Left colon (tissue), 2 donors: ENCODE results near the gene TMEM158. TPM values are rescaled to one million over a fixed set of nuclear protein-coding genes. Genes with fewer than 3 reads are reported as not detected.
A peak's percentile ranks its signal among the peaks of the same experiment; 100 is the strongest.

ENCODE experiments used
- ATAC-seq: fragments of 200-7000 bp; cut with Tn5 transposase; one replicate; pipeline ENCODE4 v1.9.1; 2020; ENCODE audit warnings: mild to moderate bottlenecking, moderate library complexity
- DNase-seq, 2 donors: peaks; one replicate each; pipeline ENCODE4 v3.0.0-alpha.2; 2020
- intact Hi-C, 2 donors: fragments of 100-400 bp; cut with DNase I in 1 of 2; cut with micrococcal nuclease in 1 of 2; formaldehyde crosslinking; loops; one replicate each; pipeline versions ENCODE4 v1.11.2 to v1.14.0; 2022; cut with DNase I, micrococcal nuclease
- long read RNA-seq: library from polyadenylated mRNA; unstranded; transcript quantifications from one replicate; pipeline ENCODE4 v2.0.0, GENCODE V29; 2021
- total RNA-seq, 2 donors: library from RNA; stranded (reverse); fragmentation: NEBNext Ultra II Directional; extraction: Animal tissue kit (Norgen Biotek cat#: 25700); gene quantifications; one replicate each; pipeline ENCODE4 v1.2.1, GENCODE V29; 2021
- donor health status: DM: no; HTN: no; CAD: no.
- donor health status: DM: yes; HTN: yes; CAD: no.

Gene TMEM158
- total RNA-seq = 10 to 100 TPM in 1 of 2 donors, 1 to 10 TPM in 1; 2.2 to 10.0 TPM
- long read RNA-seq, transcript TMEM158-201 (1 exons, 1,813 nt) = major isoform, 8 of 8 reads
- long read RNA-seq, partial matches to known transcripts = 0 of 8 reads
- long read RNA-seq, other reads (novel, unspliced or antisense) = 0 of 8 reads

DNA sequence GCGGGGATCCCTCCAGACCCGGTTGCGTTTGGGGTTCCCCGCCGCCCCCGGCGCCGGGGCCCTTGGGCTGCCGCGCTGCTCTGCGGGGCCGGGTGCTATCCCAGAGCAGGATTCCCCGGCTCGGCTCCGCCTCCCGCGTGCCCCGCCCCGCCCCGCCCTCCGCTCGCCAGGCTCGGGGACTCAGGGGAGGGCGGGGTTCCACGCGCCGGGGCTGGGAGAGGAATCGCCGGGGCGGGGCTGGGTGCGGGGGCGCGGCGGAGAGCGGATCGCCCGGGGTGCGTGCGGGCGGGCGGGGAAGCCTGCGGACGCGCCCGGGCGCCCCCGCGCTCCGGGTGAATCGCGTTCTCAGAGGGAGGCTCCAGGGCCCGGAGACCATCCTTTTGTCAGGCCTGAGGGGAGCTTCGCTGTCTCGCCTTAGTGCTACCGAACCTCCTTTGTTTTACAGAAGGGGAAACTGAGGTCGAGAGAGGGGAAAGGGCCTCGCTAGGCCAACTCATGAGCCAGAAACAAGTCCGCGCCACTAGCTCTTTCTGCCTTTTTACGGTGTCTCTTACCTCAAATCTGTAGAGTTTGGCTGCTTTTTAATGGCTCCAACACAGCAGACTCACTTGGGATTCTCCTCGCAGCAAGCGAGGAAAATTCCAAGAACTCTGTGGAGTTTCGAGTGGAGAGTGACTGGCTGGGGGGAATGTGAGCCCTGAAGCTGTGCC, at the start of gene TMEM158:
Gene TMEM158, minus strand, starts transcription at position 82 of the 710 bp plus-strand sequence. CDS start 260 bp downstream, outside the sequence.
- DNase-seq (peak; percentile 82 to 88), ATAC-seq (peak; percentile 95)
- intact Hi-C loops = loop anchor here in 1 of 2 donors (10.0 kb wide), 1 partner anchor 182 kb away; no protein-coding TSS in a partner anchor

DNA sequence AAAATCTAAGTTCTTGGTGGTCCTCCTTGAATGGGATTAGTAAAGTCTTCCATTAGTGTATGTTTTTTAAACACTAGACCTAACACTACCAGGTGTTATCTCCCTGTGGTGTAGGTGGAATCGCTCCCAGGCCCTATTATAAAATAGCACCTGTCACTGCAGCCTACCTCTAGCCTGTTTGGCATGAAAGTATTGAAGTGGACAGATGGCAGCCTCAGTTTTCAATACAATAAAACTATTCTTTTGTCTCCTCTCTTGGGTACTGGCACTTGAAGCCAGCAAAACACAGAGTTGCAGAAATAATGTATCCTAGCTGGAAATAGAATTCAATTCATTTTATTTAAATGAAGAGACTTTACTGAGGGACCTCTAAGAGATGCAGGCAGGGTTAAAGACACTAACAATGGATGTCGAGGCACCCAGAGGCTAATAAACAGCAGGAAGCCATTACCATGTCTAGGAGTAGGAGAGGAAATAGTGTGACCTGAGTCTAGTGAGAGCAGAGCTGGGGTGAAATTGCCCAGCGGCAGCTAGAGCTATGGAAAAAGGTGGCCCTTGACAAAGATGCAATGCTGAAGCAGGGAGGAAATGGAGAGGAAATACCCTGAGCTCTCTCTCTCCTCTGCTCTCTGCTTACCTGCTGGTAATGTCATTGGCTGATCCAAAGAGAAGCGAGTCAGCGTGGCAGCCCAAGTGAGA, 49.1 kb upstream of the TMEM158 start:
- ATAC-seq = no peak

DNA sequence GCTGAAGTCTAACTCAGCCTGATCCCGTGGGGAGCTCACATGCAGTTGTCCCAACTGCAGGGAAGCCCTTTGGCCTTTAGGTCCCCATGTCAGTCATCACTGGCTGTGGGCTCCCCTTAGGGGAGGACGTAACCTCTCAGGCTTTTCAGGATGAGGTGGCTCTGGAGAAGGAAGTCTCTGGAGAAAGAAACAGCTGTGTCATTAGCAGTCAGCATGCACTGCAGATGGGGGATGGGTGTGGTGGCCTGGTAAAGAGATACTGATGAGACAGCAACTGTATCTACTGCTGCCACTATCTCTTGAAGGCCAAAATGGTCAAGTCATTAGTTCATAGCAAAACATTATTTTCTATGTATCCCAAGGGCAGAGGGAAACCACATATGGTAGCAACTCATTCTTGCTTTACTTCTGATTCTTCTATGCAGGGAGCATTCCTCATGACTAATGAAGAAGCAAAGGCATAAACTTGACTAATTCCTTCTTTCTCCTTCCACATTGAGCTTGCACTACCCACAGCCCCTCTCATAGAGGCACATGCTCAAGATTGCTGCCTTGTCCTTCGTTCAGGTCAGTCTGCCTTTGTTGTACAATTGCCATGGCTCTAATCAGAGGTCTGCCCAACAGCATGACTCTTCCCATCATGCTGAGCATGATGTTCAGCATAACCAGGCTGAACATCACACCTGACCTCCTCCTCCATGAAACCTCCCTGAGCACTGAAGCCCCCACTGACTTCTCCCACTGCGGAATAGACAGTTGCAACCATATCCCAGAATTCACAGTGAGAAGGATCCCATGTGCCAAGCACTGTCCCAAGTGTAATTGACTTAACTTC, 47.8 kb upstream of the TMEM158 start:
- ATAC-seq (no peak), DNase-seq (peak in 1 of 2 donors; percentile 7)
- intact Hi-C loops = no loop called here

More for the DNA sequence above, 49.1 kb upstream of the TMEM158 start:
- intact Hi-C loops = no loop called here
- no peak for DNase-seq

DNA sequence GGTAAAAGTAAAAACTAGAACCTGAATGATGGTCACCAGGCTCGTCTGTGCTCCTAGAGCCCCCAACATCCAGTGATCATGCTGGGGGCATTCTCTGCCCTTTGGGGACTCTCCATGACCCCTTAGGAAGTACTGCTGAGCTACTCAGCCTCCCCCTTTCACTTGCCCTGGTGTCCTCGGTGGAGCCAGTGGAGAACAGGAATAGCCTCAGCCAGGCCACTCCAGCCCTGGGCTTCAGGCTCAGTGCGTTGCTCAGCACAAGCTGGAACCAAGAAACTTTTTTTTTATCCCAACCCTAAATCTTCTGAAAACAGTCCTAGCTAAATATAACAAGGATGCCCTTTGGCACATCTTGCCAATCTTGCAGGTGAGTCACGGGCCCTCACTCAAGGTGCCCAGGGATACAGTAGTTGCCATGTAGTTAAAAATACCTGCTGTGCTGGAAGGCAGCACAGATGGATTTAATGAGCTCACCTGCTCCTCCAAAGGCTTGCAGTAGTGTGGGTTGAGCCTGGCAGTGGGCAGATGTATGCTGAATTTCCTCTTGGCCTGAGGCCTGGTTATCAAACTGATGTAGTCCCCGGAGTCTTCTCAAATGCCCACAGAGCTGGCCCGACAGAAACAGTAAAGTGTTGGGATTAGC, 46.9 kb upstream of the TMEM158 start:
- intact Hi-C loops = no loop called here
- DNase-seq (no peak), ATAC-seq (no peak)

DNA sequence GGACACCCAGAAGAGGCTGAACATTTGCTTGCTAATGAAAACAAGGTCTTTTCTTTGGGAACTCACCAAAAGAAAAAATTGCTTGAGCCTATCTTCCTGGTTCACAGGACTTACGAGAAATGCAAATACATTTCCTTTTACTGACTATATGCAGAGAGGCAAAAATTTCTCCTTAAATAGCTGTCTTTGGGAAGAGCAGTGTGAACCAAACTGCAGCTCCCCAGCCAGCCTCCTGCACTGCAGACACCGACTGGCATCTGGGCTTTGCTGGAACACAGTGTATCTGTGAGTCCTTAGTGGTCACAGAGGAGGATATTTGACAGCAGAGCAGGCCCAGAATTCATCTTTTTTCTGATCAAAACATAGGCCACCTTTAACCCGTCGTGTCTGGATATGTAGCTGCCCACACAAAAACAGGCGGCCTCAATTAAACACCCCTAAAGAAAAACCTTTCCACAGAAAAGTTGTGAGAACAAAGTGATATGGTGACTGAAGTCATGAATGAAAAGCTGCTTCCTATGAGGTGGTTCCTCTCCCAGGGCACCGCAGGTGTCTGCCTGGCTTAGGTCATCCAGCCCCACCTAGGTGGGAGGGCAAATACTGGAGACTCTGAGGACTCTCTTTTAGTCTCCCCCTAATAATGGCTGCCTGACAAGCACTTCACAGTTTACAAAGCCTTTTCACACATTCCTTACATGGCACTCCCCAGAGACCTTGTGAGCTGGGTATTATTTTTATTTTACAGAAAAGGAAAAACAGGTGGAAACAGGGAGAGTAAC, 46.1 kb upstream of the TMEM158 start:
- no peak for DNase-seq
- intact Hi-C loops = no loop called here
- no peak for ATAC-seq

DNA sequence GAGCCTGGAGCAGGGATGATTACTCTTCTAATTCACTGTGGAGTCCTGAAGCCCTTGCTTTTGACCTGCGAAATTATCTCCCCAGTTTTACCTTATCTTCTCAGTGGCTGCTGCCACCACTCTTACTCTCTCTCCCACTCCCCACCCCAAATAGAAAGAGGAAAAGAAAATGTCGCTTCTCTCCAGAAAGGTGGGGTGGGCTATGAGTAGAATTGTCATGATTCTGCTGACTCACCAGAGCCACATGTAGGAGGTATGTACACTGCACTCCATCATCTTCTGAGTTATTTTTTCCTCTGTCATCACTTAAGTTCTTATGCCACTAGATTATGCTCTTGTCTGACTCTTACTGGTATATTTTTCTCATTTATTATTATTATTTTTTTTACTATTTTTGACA, 43.9 kb upstream of the TMEM158 start:
- DNase-seq (no peak), ATAC-seq (no peak)
- intact Hi-C loops = no loop called here

DNA sequence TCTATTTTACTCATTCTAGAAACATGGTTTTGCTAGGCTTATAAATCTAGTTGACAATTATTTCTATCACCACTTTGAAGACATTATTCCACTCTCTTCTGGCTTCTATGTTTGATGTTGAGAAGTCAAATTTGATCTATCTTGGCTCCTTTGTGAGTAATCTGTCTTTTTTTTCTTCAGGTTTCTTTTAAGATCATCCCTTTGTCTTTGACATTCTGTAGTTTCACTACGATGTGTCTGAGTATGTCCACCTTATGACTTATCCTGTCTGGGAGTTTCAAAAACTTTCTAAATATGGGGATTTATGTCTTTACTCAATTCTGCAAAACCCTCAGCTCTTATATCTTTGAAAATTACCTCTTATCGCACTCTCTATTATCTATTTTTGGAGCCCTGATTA, 41.0 kb upstream of the TMEM158 start:
- intact Hi-C loops = no loop called here
- DNase-seq = no peak
- no peak for ATAC-seq

DNA sequence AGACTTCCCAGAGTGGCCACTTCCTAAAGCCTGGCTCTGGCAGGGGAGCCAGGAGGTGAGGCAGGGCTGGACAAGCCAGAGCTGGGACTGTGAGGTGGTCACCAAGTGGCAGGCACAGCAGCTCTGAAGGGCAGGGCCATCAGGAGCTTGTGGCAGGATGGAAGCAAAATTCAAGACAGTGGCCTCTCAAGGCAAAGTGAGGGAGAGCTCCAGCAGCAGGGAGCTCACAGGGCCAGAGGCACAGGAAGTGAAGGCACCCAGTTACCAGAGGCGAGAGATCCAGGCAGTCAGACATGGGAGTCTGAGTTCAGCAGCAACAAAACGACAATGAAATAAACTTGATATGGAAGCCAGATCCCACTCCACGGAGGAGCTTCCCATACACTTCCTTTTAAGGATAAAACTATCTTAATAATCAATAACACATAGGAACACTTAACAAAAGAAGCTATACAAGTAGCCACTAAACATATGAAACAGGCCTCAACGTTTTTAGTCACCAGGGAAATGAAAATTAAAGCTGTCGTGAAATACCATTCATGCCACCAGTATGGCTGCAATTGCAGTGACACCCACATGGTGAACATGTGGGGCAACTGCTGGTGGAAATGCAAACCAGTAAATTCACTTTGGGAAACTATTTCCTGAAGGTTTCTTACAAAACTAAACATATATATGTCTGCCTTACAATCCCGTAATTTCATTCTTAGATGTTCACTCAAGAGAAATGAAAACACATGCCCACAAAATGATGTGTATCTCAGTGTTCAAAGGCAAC, 35.4 kb upstream of the TMEM158 start:
- no peak for DNase-seq
- intact Hi-C loops = no loop called here
- no peak for ATAC-seq

DNA sequence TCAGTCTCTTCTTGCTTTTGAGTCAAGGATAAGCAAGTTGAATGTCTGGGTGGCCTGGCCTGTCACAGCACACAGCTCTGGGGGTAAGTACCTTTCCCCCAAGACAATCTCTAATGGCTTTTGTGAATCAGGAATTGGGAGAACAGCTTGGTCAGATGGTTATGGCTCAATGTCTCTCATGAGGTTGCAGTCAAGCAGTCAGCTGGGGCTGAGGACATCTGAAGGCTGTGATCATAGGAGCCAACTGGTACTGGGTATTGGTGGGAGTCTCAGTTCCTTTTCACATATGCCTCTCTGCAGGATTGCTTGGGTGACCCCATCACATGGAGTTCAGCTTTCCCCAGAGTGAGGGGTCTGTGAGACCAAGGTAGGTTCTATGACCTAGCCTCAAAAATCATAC, 33.0 kb upstream of the TMEM158 start:
- intact Hi-C loops = no loop called here

DNA sequence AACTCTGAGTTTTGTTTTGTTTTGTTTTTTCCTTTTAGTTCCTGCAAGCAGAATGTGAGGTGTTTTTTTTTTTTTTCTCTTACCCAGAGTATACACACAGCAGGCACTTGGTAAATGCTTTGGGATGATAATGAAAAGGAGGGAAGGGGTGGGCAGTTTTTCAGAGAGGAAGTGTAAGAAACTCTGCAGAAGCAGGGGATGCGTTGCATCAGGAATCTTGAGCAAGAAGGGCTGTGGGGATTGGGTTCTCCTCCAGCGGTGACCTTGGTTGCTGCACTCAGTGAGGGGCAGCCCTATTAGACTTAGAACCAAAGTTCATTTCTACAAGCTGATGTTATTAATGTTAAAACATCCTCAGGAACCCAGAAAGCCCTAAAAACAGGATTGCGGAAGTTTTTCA, 32.2 kb upstream of the TMEM158 start:
- no peak for ATAC-seq
- intact Hi-C loops = no loop called here
- DNase-seq = no peak

More for the DNA sequence above, 33.0 kb upstream of the TMEM158 start:
- ATAC-seq = no peak
- no peak for DNase-seq

DNA sequence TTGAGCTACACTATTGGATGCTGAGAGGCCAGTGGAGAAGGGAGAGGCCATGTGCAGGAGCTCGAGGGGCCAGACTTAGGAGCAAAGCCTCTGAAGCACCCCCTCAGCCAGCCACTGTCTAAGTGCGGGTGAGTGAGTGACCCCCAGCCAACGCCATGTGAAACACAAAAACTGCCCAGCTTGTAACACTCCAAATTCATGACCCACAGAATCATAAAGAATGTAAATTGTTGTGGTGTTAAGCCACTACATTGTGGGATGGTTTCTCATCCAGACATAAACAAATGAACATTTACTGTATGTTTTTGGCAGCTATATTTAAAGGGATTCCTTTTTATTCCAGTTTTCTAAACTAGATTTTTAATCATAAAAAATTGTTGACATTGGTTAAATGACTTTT, 27.2 kb upstream of the TMEM158 start:
- no peak for ATAC-seq
- intact Hi-C loops = no loop called here
- no peak for DNase-seq

DNA sequence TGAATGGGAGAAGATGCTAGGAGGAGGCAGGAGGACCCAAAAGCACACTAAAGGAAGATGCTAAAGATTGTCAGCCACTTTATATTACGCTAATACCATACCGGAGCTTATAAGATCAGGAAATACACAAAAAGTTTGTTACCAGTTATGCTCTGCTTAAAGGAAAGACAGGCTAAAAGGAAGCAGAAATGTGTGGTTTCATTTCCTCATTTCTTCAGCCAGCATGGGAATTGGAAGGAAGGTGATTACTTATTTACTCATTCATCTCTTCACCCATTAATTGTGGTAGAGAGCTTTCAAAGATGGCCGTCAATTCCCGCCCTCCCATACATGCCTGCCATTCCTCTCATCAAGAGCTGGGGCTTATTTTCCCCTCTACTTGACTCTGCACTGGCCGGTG, 26.7 kb upstream of the TMEM158 start:
- no peak for ATAC-seq
- intact Hi-C loops = no loop called here

DNA sequence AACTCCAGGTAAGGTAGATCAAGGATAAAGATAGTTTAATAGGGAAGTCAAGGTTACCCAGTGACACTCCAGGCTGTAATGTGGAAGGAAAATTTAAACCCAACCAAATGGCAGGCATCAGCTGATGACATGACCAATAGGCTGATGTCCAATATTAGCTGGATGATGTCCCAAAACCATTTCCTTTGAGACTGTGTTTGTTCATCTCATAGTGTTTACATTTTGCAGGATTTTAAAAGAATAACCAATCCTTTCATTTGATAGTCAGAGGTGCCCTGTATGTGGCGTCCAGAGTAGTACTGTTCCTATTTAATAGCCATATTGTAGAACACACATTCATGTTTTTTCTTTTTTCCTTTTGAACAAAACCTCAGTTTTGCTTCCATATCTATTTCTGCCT, 23.3 kb upstream of the TMEM158 start:
- DNase-seq (no peak), ATAC-seq (no peak)
- intact Hi-C loops = no loop called here

More for the DNA sequence above, 26.7 kb upstream of the TMEM158 start:
- DNase-seq = no peak

DNA sequence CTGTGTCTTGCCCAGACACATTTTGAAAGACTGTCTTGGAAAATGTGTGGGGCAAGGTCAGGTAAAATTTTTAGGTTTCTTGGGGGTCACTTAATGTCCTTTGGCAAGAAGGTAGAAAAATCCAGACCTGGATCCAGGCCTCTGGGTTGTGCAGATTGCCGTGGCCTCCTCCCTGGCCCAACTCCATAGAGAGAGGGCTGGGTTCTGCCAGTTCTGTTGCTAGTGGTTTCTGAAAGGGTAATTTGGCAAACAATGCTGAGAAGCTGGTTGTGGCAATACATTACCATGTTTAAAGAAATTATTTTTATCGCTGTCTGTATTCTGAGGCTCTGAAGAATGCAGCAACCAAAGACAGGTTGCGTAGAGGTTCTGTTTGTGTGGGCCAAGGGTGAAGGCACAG, 20.2 kb upstream of the TMEM158 start:
- DNase-seq = no peak

DNA sequence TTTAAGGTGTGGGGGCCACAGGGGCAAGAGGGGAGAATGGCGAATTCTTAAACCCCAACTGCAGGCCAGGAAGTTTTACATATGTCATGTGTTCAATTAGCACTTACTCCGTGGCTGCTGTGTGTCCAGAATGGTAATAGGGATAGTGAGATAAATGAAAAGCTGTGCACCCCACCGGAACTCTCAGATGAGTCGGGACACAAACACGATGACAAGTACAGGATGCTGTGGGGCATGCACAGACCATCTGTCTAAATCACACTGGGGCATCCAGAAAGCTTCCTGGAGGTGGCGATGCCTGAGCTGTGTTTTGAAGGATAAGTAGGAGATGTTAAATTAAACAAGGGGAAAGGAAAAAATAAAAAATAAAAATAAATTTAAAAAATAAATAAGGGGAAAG, 18.3 kb upstream of the TMEM158 start:
- intact Hi-C loops = no loop called here
- ATAC-seq (no peak), DNase-seq (no peak)

More for the DNA sequence above, 20.2 kb upstream of the TMEM158 start:
- ATAC-seq = no peak
- intact Hi-C loops = no loop called here

DNA sequence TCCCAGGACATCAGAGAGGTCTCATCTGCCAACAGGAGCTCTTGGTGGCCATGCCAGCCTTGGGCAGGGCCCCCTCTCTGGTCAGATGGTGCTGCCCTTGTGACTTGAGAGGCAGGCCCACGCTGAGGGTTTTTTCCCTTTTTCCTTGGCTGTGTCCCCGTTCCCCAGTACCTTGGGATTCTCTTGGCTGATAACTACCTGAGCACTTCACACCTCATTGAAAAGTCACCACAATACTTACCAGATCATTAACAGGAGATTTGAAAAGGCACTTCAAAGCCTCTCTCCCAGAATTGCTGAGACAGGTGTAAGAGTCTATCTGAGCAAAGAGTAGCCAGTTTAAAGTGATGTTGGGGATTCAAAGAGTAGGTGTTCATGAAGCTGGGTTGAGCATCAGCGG, 15.1 kb upstream of the TMEM158 start:
- intact Hi-C loops = no loop called here
- DNase-seq (no peak), ATAC-seq (no peak)

DNA sequence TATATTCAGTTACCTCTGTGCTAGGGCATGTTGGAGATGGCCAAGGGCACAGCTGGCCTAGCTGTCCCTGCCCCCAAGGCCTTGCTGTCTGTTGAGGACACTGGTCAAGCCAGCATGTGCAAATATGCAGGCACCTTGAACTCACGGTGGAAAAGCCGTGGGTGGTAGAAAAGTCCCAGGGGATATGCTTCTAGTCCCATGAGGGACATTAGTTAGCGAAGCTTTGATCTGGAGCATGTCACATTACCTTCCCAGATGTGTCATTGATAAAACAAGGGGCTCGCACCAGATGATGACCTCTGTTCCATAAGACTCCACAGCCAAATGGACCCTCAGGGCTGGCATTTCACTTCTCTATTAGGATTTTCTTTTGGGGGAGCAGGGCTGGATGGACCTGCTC, 14.2 kb upstream of the TMEM158 start:
- ATAC-seq (no peak), DNase-seq (no peak)
- intact Hi-C loops = no loop called here
